Myocyte (in vitro differentiated cells): ENCODE results near the gene ABCA2. TPM values are rescaled to one million over a fixed set of nuclear protein-coding genes. Genes with fewer than 3 reads are reported as not detected.

Experiments used
- DNase-seq: peaks from one replicate; pipeline ENCODE4 v3.0.0-alpha.2; 2012; ENCODE audit warnings: low read depth
- total RNA-seq: library from RNA; depleted of rRNA; stranded (reverse); fragments of >200 nt; gene quantifications from 2 replicates; pipeline ENCODE4 v1.2.3, GENCODE V29; 2014

The ABCA2 gene
- total RNA-seq, 1 donor from 2014 or later, result 21.1 TPM

GRCh38 chr9:137030538-137031527, 2.8 kb upstream of the ABCA2 start:
- DNase-seq, result no peak

- DNase-seq, result no peak
Measured at GRCh38 chr9:137030006-137030405, 2.0 kb upstream of the ABCA2 start.

- DNase-seq, result peak; percentile 76
Measured at GRCh38 chr9:137029058-137029936, 1.3 kb upstream of the ABCA2 start.

- DNase-seq, result peak; percentile 59
Measured at GRCh38 chr9:137028263-137029057, 423 bp upstream of the ABCA2 start.

GRCh38 chr9:137026828-137027227, 1.2 kb downstream of the ABCA2 start:
- no peak for DNase-seq

GRCh38 chr9:137026384-137026783, 1.7 kb downstream of the ABCA2 start:
- DNase-seq, result no peak

GRCh38 chr9:137025517-137025966, 2.5 kb downstream of the ABCA2 start:
- no peak for DNase-seq

GRCh38 chr9:137023583-137023991, 4.5 kb downstream of the ABCA2 start:
- DNase-seq, result no peak

GRCh38 chr9:137023157-137023556, 4.9 kb downstream of the ABCA2 start:
- no peak for DNase-seq

GRCh38 chr9:137022662-137023008, 5.4 kb downstream of the ABCA2 start:
- DNase-seq, result no peak

- no peak for DNase-seq
Measured at GRCh38 chr9:137021979-137022661, 5.9 kb downstream of the ABCA2 start.

GRCh38 chr9:137021568-137021978, 6.5 kb downstream of the ABCA2 start:
- no peak for DNase-seq

GRCh38 chr9:137020771-137021567, 7.1 kb downstream of the ABCA2 start:
- DNase-seq, result no peak

GRCh38 chr9:137019891-137020683, 8.0 kb downstream of the ABCA2 start:
- DNase-seq, result no peak

GRCh38 chr9:137018761-137019559, 9.1 kb downstream of the ABCA2 start:
- no peak for DNase-seq

- DNase-seq, result no peak
Measured at GRCh38 chr9:137017791-137018497, 10.1 kb downstream of the ABCA2 start.

- no peak for DNase-seq
Measured at GRCh38 chr9:137017071-137017470, 11.0 kb downstream of the ABCA2 start.
